K562 (cell line): ENCODE results near the gene HIVEP1. TPM values are rescaled to one million over a fixed set of nuclear protein-coding genes. Genes with fewer than 3 reads are reported as not detected.

Experiments used
- ATAC-seq: fragments of 200-7000 bp; cut with Tn5 transposase; 3 replicates; pipeline ENCODE4 v1.9.1; 2020; ENCODE audit warnings: moderate library complexity
- BruUV-seq: library from RNA; stranded (reverse); fragments of 400-500 nt; replicated peaks from 2 replicates; lab custom pipeline; 2021; lab: Mats Ljungman, UMichigan
- CTCF ChIA-PET: fragments of 300-600 bp; formaldehyde crosslinking; extraction: SDS; loops from one replicate; lab custom pipeline; 2021; ENCODE audit warnings: low intra/inter-chr PET ratio; lab: Yijun Ruan, JAX
- POLR2A ChIA-PET: fragments of 300-600, 350-650 bp; sonication (Branson Sonifier 250); formaldehyde crosslinking; extraction: SDS; loops from one replicate; lab custom pipeline; 2021; ENCODE audit warnings: antibody characterized with exemption, inconsistent platforms; lab: Yijun Ruan, JAX
- DNase-seq, 4 experiments: peaks; one replicate each; pipeline versions ENCODE4 v3.0.0 to v3.0.0-alpha.2; 2011 to 2018; ENCODE audit warnings: low spot score in 3 of 4, mixed read lengths in 3 of 4; ENCODE audit errors: extremely low read depth in 1 of 4
- FAIRE-seq: peaks from 2 replicates; lab custom pipeline; 2011; peaks lifted over from hg19 to GRCh38; lab: Jason Lieb, UNC
- H2AFZ ChIP-seq: 2 replicates; pipeline ENCODE4 v1.6.0; 2011; ENCODE audit warnings: low read depth, low read length, control low read depth, inconsistent platforms
- H3K27ac ChIP-seq: fragments of 200-600 bp; 3 replicates; pipeline ENCODE4 v1.8.0; 2011; ENCODE audit warnings: low read depth, mild to moderate bottlenecking, control low read depth, inconsistent platforms, low read length, moderate library complexity, mixed read lengths; ENCODE audit errors: extremely low read depth
- H3K27me3 ChIP-seq, 2 experiments: fragments of 300-600 bp in 1 of 2; 2 replicates in 1 of 2; 3 replicates in 1 of 2; pipeline versions ENCODE4 v1.6.0 to v1.8.0; 2011; ENCODE audit warnings: inconsistent platforms in 2 of 2, low read length in 2 of 2, mild to moderate bottlenecking in 1 of 2, mixed read lengths in 1 of 2, moderate library complexity in 1 of 2; ENCODE audit not compliant: control insufficient read depth in 2 of 2, insufficient read depth in 2 of 2
- H3K36me3 ChIP-seq: fragments of 300-600 bp; 3 replicates; pipeline ENCODE4 v1.8.0; 2011; ENCODE audit warnings: mild to moderate bottlenecking, low read length, inconsistent platforms; ENCODE audit not compliant: control insufficient read depth, insufficient read depth
- H3K4me1 ChIP-seq, 2 experiments: fragments of 200-600 bp in 1 of 2; replicated peaks in 1 of 2; 2 replicates in 1 of 2; 3 replicates in 1 of 2; pipeline versions ENCODE4 v1.5.1 to v1.8.0; 2011; ENCODE audit warnings: inconsistent platforms in 2 of 2, low read length in 2 of 2, mild to moderate bottlenecking in 1 of 2, mixed read lengths in 1 of 2, moderate library complexity in 1 of 2; ENCODE audit not compliant: control insufficient read depth in 2 of 2, insufficient read depth in 2 of 2
- H3K4me2 ChIP-seq: 2 replicates; pipeline ENCODE4 v1.6.1; 2011; ENCODE audit warnings: low read length, control low read depth, inconsistent platforms, mixed read lengths; ENCODE audit not compliant: insufficient read depth
- H3K4me3 ChIP-seq: fragments of 200-600 bp; sonication (generic), shearing (Covaris generic); 2 replicates; pipeline ENCODE4 v1.5.1; 2016; ENCODE audit warnings: control low read depth, inconsistent platforms
- H3K79me2 ChIP-seq: fragments of 200-600 bp; 3 replicates; pipeline ENCODE4 v1.8.0; 2011; ENCODE audit warnings: low read length, inconsistent platforms; ENCODE audit not compliant: control insufficient read depth, insufficient read depth
- H3K9ac ChIP-seq, 2 experiments: 2 replicates each; pipeline versions ENCODE4 v1.6.0 to v1.6.1; 2011; ENCODE audit warnings: low read depth in 2 of 2, low read length in 2 of 2, control low read depth in 1 of 2, inconsistent platforms in 1 of 2, mild to moderate bottlenecking in 1 of 2, mixed read lengths in 1 of 2; ENCODE audit not compliant: insufficient read depth in 1 of 2
- H3K9me1 ChIP-seq: one replicate; pipeline ENCODE4 v1.6.0; 2011; ENCODE audit warnings: inconsistent platforms, mild to moderate bottlenecking, low read length, moderate library complexity; ENCODE audit not compliant: control insufficient read depth, insufficient read depth
- H3K9me3 ChIP-seq: replicated peaks from 2 replicates; pipeline ENCODE4 v1.5.1; 2011; ENCODE audit warnings: low read depth, low read length, inconsistent platforms; ENCODE audit not compliant: control insufficient read depth, insufficient read depth
- H4K20me1 ChIP-seq: replicated peaks from 2 replicates; pipeline ENCODE4 v1.6.1; 2011; ENCODE audit warnings: low read length, inconsistent platforms, mixed read lengths; ENCODE audit not compliant: control insufficient read depth, insufficient read depth
- COPS2 ChIP-seq: fragments of 450-650 bp; conservative IDR thresholded peaks from 2 replicates; pipeline ENCODE4 v1.6.1; 2016; ENCODE audit warnings: mild to moderate bottlenecking, moderate library complexity
- E2F4 ChIP-seq: sonication (generic); formaldehyde crosslinking; IDR thresholded peaks from 2 replicates; pipeline ENCODE4 v1.8.0; 2022; ENCODE audit warnings: mild to moderate bottlenecking, low read depth, missing genetic modification reagents
- EHMT2 ChIP-seq: fragments of 450-650 bp; IDR thresholded peaks from 2 replicates; pipeline ENCODE4 v1.6.1; 2018; ENCODE audit warnings: antibody characterized with exemption
- KDM1A ChIP-seq, 2 experiments: fragments of 450-650 bp; IDR thresholded peaks; 2 replicates each; pipeline ENCODE4 v1.6.1; 2016; ENCODE audit warnings: mild to moderate bottlenecking in 2 of 2
- KLF6 ChIP-seq: fragments of 250-450 bp; sonication (Bioruptor Pico); IDR thresholded peaks from 2 replicates; pipeline ENCODE4 v1.4.0; 2020; ENCODE audit warnings: mild to moderate bottlenecking, moderate library complexity, borderline replicate concordance
- MAFF ChIP-seq: IDR thresholded peaks from 2 replicates; pipeline ENCODE4 v1.6.1; 2012; ENCODE audit warnings: low read length, improper control_type of control experiment
- MAFG ChIP-seq: fragments of 450-650 bp; conservative IDR thresholded peaks from 2 replicates; pipeline ENCODE4 v1.6.1; 2016; ENCODE audit warnings: missing genetic modification characterization, missing compliant biosample characterization
- NCOA6 ChIP-seq: fragments of 450-650 bp; IDR thresholded peaks from 2 replicates; pipeline ENCODE4 v1.6.1; 2017; ENCODE audit warnings: mild to moderate bottlenecking
- NR4A1 ChIP-seq, 2 experiments: fragments of 250-450 bp in 1 of 2; fragments of 450-650 bp in 1 of 2; sonication (Bioruptor Pico) in 1 of 2; IDR thresholded peaks; 2 replicates each; pipeline versions ENCODE4 v1.4.0 to v1.6.1; 2016 to 2020; ENCODE audit warnings: mild to moderate bottlenecking in 2 of 2, missing compliant biosample characterization in 1 of 2, missing genetic modification characterization in 1 of 2, moderate library complexity in 1 of 2
- OTX1 ChIP-seq: fragments of 450-650 bp; formaldehyde crosslinking; IDR thresholded peaks from 2 replicates; pipeline ENCODE4 v1.4.0; 2022; ENCODE audit warnings: mild to moderate bottlenecking
- RHOXF2B ChIP-seq: fragments of 250-450 bp; sonication (Bioruptor Pico); conservative IDR thresholded peaks from 2 replicates; pipeline ENCODE4 v1.5.1; 2021
- TARDBP ChIP-seq: fragments of 450-650 bp; IDR thresholded peaks from 2 replicates; pipeline ENCODE4 v1.6.1; 2016
- ZNF766 ChIP-seq: fragments of 200-800 bp; sonication (Bioruptor generic); conservative IDR thresholded peaks from 2 replicates; pipeline ENCODE4 v1.6.1; 2016; ENCODE audit warnings: missing genetic modification characterization, missing compliant biosample characterization
- WGBS: fragments of 100-300 bp; shearing (Covaris generic); methylation state at CpG from one replicate; pipeline ENCODE4 v1.1.6; 2016; ENCODE audit warnings: low coverage, mixed read lengths; ENCODE audit not compliant: insufficient coverage; ENCODE audit errors: missing lambda C conversion rate; 5-methylcytosine and 5-hydroxymethylcytosine counted together
- in situ Hi-C: fragments of 300-500 bp; cut with MboI; formaldehyde crosslinking; loops from 4 replicates; pipeline ENCODE4 v1.15.0; 2018; ENCODE audit warnings: inconsistent platforms, mixed read lengths
- intact Hi-C: fragments of 100-400 bp; cut with micrococcal nuclease; formaldehyde crosslinking; loops from 2 replicates; pipeline ENCODE4 v1.14.2; 2022
- polyA plus RNA-seq, 8 experiments: library from polyadenylated mRNA; depleted of rRNA in 4 of 8; stranded (reverse) in 5 of 8; unstranded in 3 of 8; fragments of >200 nt; fragmentation: Nextera tagmentation in 2 of 8; fragmentation: Illumina TruSeq in 1 of 8; extraction: Ambion mirVana in 2 of 8; extraction: Trizol in 1 of 8; gene quantifications; 2 replicates each; pipeline versions ENCODE4 v1.2.1 to v1.2.3, GENCODE V29; 2011 to 2014; ENCODE audit warnings: inconsistent platforms in 1 of 8, missing spikeins in 1 of 8
- total RNA-seq, 7 experiments: library from RNA; depleted of rRNA in 6 of 7; stranded (reverse); fragments of >200 nt in 6 of 7; fragmentation: Illumina TruSeq in 2 of 7; extraction: Trizol in 2 of 7; gene quantifications; 2 replicates each; pipeline versions ENCODE4 v1.2.1 to v1.2.3, GENCODE V29; 2011 to 2021; ENCODE audit warnings: low replicate concordance in 1 of 7
- TF ChIP-seq, protein P1 (sequence below): sonication (generic); formaldehyde crosslinking; IDR thresholded peaks from 2 replicates; pipeline ENCODE4 v1.9.0; 2022; ENCODE audit warnings: mild to moderate bottlenecking, missing genetic modification reagents

Gene HIVEP1
- total and polyA plus RNA-seq, 9 of the 15 experiments (the other 6 are each of a cell fraction or from before 2014, with no cell fraction given): 6.0 to 33.3 (median 21.7) TPM

DNA sequence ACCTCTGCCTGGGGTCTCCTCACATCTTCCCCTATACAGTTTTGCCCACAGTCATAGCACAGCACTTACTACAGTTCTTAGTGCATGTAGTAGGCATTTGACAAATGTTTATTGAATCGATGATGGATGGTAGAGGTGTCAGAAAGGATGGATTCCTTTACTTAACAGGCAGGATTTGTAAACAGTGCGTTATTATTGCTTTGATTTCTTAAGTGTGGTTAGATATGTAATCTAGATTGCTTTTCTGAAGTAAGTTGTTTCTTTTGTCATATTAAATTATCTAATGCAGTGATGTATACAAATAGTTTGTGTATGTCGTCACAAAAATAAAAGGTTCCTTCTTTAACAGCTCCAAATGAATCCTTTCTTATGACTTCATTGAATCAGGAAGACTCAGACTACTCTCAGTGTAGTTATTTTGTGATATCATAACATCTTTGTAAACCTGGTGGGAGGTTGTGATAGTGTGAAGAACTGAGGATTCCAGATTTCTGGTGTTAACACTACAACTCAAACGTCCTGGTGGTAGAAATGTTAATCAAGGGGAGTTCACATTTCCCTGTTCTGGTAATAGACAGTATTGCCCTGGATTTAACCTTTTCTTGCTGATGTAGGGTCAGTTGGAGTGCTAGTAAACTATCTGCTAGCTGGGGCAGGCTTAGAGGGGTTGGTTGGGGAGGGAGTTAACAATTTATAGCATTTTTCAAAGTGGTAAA, 87.7 kb downstream of the HIVEP1 start:
- no TSS peak for BruUV-seq
- Histone ChIP-seq H3K27ac (no peak overlapping the region), H3K9me3 (no peaks in the 10 kb centered on the region; the same call in 1 of the 2 replicates)
- no peak for TF ChIP-seq MAFG (tag)
- TF ChIP-seq KDM1A (IDR thresholded peaks at IDR 0.05): peak; percentile 57 to 64; a peak in 3 of 4 replicates
- TF ChIP-seq, all 486 proteins: peak for 1
- Histone ChIP-seq H3K4me2 (no peak overlapping the region), H4K20me1 (no peaks in the 10 kb centered on the region), H2AFZ (no peak overlapping the region), H3K4me1 (peaks cover 3 to 11% of the 10 kb centered on the region in 2 experiments; a peak in 4 of 5 replicates), H3K79me2 (peaks cover 46% of the 10 kb centered on the region), H3K4me3 (no peak overlapping the region), H3K36me3 (peaks cover 5% of the 10 kb centered on the region; the same call in 2 of the 3 replicates), H3K27me3 (no peaks in the 10 kb centered on the region), H3K9ac (no peak overlapping the region), H3K9me1 (no peaks in the 10 kb centered on the region)
- intact Hi-C loops (no loop called here), in situ Hi-C loops (no loop called here)
- 61% methylated on average over 4 of the region's 4 CpGs for WGBS
- POLR2A ChIA-PET: interaction anchor here (1.8 kb wide), 1 partner anchor 12 kb away, joined by 6 read pairs; no protein-coding TSS in a partner anchor
- CTCF ChIA-PET: no interaction called here
- DNase-seq (no peak), FAIRE-seq (no peak), ATAC-seq (no peak)

DNA sequence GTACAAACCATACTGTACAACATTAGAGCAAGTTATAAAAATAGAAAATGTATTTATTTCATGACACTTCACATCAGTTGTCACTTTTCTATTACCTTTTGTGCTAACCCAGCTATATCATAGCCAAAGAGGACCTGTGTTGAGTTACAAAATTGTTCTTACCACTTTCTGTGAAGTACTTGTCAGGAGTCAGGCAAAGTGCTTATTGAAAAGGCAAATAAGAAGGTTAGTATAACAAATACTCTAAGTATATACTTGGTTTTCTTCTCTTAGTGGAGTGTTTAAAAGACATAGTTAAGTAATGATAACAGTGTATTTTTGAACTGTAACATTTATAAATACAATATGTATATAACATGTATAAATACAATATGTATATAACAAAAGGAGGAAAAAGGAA, 88.9 kb downstream of the HIVEP1 start:
- no peaks in the 10 kb centered on the region for H3K9me1 ChIP-seq
- H4K20me1 ChIP-seq: no peaks in the 10 kb centered on the region
- H3K79me2 ChIP-seq: peaks cover 45% of the 10 kb centered on the region
- intact Hi-C loops: no loop called here
- H3K9me3 ChIP-seq: no peaks in the 10 kb centered on the region; the same call in 1 of the 2 replicates
- DNase-seq (no peak), ATAC-seq (no peak), FAIRE-seq (no peak)
- in situ Hi-C loops: no loop called here
- no peak overlapping the region for H3K9ac ChIP-seq
- no peak for TF ChIP-seq MAFF
- TF ChIP-seq ZNF766 (CRISPR knock-in tag): no peak
- no peak for TF ChIP-seq RHOXF2B (CRISPR knock-in tag)
- TF ChIP-seq COPS2: no peak
- no peak for TF ChIP-seq NCOA6
- no peak for TF ChIP-seq OTX1 (CRISPR knock-in tag)
- TF ChIP-seq NR4A1 (CRISPR knock-in tag; IDR thresholded peaks at IDR 0.05): no peak
- TF ChIP-seq NR4A1 (tag; IDR thresholded peaks at IDR 0.05): no peak
- no peak for TF ChIP-seq KLF6 (CRISPR knock-in tag)
- TF ChIP-seq, protein P1, sequence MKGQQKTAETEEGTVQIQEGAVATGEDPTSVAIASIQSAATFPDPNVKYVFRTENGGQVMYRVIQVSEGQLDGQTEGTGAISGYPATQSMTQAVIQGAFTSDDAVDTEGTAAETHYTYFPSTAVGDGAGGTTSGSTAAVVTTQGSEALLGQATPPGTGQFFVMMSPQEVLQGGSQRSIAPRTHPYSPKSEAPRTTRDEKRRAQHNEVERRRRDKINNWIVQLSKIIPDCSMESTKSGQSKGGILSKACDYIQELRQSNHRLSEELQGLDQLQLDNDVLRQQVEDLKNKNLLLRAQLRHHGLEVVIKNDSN (CRISPR knock-in tag): no peak
- no peak for TF ChIP-seq E2F4 (CRISPR knock-in tag)
- TF ChIP-seq TARDBP: no peak
- no peak for TF ChIP-seq EHMT2
- H3K4me2 ChIP-seq: no peak overlapping the region
- H3K4me3 ChIP-seq: no peak overlapping the region
- CTCF ChIA-PET: no interaction called here
- H2AFZ ChIP-seq: no peak overlapping the region
- POLR2A ChIA-PET: interaction anchor here (0.8 to 1.8 kb wide), 2 partner anchors 11 to 37 kb away, joined by 4 to 6 read pairs; no protein-coding TSS in a partner anchor
- H3K36me3 ChIP-seq: peaks cover 2% of the 10 kb centered on the region; the same call in 1 of the 3 replicates
- no peak overlapping the region for H3K27ac ChIP-seq
- BruUV-seq: no TSS peak
- peaks cover 3 to 11% of the 10 kb centered on the region in 2 experiments; a peak in 4 of 5 replicates for H3K4me1 ChIP-seq
- H3K27me3 ChIP-seq: no peaks in the 10 kb centered on the region
